HG02588 (cell line): Measurements from ENCODE around the gene AQP9.
"Not testable (repeated sequence)": the region's sequence is repeated elsewhere in the genome, so short reads cannot be mapped to it uniquely, and the experiment has no call there.

Experiments
- ATAC-seq: cut with Tn5 transposase; IDR thresholded peaks from one replicate; pipeline ENCODE4 v1.9.1; 2021; ENCODE audit warnings: mild to moderate bottlenecking, moderate library complexity; ENCODE audit not compliant: unreplicated experiment

The AQP9 gene, protein sequence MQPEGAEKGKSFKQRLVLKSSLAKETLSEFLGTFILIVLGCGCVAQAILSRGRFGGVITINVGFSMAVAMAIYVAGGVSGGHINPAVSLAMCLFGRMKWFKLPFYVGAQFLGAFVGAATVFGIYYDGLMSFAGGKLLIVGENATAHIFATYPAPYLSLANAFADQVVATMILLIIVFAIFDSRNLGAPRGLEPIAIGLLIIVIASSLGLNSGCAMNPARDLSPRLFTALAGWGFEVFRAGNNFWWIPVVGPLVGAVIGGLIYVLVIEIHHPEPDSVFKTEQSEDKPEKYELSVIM

DNA sequence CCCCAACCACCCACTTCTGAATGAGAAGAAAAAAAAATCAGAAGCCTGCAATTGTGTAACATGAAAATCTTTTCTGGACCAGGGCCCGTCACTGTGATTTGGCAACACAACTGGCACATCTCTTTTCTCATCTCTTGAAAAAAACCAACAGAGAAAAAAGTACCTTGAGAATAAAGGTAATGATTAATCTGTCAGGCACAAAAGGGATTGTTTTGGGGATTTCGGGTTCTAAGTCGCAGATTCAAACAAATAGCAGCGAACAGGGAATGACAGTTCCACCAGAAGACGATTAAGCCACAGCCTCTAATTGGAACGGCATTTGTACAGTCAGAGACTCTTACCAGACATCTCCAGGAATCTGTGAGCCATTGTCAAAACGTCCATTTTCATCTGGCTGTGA lies at the start of gene AQP9:
AQP9 (plus strand) TSS at position 276 of the 400 bp plus-strand sequence. CDS start 185 bp downstream, outside the sequence.
- no peak for ATAC-seq

DNA sequence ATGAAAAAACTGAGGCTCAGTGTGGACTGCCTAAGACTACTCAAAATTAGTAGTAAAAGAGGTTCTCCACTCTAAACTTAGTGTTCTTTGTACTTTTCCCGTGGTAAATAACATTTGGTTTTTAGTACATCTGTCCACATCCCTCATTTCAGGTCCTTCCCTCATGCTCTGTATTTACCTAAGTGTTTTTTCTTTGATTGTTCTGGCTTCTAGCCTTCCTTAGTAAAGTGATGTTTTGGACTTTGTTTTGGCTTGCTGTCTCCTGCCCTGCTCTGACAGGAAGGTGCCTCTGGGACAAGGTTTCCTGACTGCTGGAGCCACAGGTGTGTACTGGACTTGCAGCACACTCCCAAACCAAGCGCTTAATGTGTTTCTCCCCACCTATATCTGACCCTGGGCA lies 42.8 kb upstream of the AQP9 start:
- ATAC-seq: no peak

DNA sequence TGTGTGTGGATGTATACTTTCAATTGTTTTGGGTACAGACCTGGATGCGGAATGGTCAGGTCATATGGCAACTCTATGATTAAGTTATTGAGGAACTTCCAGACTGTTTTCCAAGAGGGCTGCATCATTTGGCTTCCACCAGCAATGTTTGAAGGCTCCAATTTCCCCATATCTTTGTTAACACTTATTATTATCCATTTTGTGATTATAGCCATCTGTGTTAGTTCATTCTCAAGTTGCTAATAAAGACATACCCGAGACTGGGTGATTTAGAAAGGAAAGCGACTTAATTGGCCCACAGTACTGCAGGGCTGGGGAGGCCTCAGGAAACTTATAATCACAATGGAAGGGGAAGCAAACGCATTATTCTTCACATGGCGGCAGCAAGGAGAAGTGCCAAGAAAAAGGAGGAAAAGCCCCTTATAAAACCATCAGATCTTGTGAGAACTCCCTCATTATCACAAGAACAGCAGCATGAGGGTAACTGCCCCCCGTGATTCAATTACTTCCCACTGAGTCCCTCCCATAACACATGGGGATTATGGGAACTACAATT lies 41.6 kb upstream of the AQP9 start:
- ATAC-seq: no peak

DNA sequence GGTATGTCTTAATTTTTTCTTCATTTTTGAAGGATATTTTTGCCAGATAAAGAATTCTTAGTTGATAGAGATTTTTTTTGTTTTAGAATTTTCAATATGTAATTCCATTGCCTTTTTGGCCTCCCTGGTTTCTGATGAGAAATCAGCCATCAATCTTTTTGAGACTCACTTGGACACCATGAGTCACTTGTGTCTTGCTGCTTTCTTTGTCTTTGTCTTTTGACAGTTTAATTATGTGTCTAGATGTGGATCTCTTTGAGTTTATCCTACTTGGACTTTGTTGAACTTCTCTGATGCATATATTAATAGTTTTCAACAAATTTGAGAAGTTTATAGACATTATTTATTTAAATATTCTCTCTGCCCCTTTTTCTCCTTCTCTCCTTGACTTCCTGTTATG lies 34.7 kb upstream of the AQP9 start:
- ATAC-seq: no peak

DNA sequence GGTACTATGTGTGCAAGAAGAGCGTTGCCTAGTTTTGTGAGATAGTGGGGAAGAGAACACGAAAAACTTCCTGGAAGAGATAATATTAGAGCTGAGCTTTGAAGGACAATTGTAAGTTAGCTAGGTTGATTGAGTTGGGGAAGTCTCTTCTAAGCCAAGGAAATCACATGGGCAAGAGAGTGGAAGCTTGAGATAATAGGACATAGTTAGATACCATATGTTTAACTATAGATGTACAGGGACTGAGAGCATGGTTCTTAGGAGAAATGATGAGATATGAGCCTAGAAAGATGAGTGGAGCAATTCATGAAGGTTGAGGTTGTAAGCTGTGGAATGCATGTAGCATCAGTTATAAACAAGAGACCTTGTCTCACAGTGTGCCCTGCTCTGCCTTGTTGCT lies 30.1 kb upstream of the AQP9 start:
- no peak for ATAC-seq

DNA sequence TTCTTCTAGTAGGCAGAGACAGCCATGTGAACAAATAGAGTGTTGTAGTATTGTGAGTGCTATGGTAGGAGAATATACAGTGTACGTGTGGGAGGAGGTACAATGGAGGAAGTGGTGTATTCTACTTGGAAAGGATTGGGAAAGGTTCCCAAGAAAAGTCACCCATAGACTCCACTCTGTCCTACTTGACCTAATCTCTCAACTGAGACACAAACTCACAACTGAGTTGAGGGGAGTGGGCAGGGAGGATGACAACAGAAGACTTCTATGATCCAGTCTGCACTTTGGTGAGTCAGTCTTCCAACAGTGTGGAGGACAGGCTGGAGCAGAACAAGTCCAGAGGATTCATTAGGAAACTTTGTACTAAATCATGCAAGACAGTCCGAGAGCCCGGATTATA lies 28.8 kb upstream of the AQP9 start:
- ATAC-seq: no peak

DNA sequence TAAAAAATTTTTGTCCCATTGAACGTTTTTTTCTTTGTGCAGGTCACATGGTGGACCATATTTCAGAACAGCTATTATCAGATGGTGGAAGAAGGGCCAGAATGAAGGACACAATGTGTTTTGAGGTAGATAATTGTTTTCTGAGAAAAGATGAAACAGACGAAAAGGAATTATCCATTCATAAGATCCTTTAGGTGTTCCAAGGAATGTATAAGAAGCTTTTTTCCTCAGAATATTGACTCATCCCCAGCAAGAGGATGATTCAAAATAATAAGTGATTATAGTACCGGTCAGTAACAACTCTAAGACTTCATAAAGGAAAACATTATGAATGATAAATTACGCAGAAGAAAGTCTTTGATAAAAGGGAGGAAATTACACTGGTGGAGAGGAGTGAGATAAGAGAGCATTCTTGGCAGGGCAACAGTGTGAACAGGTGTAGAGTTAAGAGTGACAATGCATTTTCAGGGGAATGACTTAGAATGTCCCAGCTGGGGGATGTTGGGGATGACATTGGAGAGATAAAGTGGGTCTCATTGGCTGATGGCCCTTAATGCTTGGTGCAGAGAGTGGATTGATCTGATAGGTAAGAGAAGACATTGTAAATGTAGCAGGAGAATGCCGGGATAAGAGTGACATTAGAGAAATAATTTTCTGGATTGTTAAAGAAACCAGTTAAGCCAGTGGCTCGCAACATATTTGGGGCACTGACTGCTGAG lies 27.0 kb upstream of the AQP9 start:
- no peak for ATAC-seq

DNA sequence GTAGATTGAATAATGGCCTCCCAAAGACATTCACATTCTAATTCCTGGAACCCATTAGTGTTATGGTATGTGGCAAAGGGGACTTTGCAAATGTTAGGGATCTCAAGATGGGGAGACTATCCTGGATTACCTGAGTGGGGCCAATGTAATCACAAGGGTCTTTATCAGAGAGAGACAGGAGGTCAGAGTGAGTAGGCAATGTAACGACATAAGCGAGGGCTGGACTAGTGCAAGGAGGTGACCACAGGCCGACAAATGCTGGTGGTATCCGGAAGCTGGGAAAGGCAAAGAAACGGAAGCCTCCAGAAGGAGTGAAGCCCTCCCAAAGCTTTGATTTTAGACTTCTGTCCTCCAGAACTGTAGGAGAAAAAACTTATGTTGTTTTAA lies 26.5 kb upstream of the AQP9 start:
- ATAC-seq: no peak

DNA sequence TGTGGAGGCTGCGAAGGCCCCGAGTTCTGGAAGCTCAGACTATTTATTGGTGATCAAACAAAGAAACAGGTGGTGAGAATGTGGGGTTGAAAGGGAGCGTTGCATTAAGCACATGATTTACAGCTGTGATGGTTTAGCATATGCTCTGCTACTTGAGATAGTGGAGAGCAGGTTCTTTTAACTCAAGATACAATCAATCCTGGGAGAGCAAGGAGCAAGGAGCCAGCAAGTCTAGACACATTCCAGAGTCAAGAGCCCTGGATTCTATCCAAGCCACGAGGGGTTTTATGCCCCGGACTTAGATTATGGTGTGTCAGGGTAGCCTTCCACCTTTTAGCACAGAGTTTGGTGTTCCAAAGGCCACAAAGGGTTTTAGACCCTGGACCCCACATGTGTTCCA lies 24.8 kb upstream of the AQP9 start:
- ATAC-seq: not testable (repeated sequence)

DNA sequence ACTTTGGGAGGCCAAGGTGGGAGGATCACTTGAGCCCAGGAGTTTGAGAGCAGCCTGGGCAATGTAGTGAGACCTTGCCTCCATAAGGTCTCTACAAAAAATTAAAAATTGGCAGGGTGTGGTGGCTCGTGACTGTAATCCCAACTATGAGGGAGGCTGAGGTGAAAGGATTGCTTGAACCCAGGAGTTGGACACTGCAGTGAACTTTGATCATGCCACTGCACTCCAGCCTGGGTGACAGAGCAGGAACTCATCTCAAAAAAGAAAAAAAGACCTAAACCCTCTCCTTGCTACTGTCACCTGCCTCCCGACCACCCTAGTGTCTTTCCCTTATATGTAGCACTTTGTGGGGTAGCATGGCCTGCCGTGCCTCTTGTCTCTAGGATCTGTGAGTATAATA lies 23.8 kb upstream of the AQP9 start:
- no peak for ATAC-seq

DNA sequence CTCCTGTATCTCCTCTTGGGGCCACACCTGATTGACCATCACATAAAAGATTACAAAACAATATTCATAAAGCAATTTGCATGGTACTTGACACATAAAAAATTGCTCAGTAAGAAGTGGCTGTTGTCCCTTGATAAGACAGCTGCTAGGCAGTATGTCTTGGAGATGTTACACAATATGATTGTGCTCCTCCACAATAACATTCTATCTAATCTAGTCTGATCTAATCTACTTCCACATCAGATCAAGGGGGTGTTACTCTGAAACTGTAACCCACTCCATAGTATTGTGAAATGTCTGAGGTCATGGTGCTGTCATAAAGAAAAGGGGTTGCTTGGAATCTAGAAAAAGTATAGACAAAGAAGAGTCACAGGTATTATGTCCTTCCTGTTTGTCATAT lies 23.4 kb upstream of the AQP9 start:
- no peak for ATAC-seq

DNA sequence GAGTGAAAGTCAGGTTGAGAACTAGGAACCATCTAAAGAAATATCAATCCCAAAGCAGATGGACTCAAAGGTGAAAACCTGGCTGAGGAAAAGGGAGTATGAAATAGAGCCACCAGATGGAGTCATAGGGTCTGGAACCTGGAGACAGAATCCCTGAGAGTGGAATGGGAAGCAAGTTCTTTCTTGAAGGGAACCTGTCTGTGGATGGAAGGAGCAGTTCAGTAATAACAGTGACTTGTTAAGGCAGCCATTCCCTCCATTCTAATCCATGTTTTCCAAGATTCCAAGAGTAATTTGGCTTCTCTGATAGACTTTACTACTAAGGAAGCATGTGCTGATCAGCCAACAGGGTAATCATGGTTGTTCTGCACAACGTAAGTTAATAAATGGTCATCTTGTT lies 22.5 kb upstream of the AQP9 start:
- no peak for ATAC-seq

DNA sequence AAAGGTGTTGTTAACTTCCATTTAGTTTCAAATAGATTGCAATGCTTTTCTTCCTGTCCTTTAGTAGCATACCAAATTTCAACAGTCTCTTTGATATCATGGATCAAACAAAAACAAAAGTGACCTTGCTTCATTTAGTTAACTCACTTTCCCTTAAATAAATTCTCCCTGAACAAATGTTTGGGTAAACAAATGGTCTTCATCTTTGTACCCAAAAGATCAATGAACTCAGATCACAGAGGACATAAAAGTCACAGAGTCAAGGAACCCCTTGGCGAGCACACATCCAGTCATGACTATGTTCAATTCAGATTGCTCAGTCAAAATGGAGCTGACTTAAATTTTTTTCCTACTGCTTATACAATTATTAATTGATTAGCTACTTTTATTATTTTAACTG lies 20.6 kb upstream of the AQP9 start:
- ATAC-seq: no peak

DNA sequence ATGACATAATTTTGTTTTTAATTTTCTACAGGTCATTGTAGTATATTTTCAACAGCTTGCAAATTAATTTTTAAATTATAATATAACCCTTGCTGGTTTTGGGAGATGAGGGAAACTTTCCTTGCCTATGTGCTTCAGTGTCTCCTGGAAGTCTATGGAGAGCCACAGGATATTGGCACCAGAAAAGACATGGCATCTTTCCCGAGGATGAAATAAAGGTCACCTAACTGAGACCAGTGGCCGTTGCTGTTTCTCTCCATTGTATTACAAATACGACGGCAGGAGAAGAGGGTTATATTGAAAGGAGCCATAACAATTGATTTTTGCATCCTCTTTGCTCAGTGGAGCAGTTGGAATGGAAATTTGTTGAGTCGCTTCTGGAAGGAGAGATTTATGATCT lies 19.9 kb upstream of the AQP9 start:
- no peak for ATAC-seq

DNA sequence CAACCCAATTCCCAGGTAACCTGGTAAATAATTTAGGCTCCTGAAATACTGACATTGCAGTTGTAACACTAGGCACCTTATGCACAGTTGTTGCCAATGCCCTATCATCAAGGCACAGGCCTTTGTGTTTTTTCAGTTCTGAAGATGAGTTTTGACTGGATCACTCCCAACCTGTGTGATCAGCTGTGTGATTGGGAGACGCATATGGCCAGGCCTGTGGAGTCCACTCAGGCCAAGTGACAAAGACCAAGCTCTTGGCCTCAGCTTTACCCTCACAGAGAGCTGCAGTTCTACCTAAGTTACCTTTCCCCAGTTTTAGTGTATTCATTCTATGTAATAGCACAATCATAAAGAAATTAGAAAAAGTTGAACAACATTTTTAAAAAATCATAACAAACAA lies 19.2 kb upstream of the AQP9 start:
- no peak for ATAC-seq

DNA sequence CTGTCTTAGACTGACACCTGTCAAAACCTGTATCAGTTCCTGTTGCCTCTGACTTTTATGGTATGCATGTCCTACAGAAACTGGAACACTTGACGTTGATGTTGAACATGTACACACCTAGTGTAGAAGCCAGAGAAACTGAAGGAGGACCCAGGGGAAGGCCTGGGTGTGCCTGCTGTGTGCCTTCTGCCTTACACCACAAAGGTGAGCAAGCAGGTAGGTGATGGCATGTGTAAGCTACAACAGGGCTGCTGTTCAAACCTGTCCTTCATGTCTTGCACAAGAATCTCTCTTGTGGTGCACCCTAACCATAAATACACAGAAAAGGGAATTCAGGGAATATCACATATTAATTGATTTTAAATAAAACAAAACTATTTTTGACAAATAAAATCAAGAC lies 13.6 kb upstream of the AQP9 start:
- ATAC-seq: no peak

DNA sequence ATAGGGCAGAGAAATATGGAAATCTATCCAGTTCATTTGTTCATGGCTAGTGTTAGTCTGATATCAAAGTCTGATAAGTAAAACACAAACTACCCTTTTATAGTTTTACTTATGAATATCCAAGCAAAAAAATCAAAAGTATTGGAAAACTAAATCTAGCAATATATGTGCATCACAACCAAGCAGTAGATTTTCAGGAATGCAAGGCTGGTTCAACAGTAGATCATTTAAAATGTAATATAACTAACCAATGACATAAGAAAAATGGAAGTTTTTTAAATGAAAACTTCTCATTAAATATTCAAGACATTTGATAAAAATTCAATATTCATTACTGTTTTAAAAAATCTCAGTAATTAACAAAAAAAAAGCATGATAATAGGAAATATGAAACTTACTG lies 12.8 kb upstream of the AQP9 start:
- no peak for ATAC-seq

DNA sequence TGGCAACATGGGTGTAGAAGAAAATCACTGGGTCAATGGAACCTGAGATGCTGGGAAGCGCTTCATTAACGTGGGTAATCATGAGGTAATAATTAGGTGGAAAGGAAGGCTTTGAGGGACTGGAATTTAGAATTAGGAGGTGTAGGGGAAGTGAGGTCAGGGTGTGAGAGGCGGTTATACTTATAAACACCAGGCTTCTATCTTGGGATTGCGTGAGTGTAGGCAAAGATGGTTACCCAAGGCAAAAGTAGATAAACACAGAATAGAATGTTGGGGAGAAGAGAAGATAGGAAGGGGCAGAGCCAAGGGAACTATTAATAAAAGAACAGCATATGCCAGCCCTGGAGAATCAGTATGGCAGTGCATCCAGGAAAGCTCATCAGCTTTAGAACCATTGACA lies 3.3 kb upstream of the AQP9 start:
- no peak for ATAC-seq

DNA sequence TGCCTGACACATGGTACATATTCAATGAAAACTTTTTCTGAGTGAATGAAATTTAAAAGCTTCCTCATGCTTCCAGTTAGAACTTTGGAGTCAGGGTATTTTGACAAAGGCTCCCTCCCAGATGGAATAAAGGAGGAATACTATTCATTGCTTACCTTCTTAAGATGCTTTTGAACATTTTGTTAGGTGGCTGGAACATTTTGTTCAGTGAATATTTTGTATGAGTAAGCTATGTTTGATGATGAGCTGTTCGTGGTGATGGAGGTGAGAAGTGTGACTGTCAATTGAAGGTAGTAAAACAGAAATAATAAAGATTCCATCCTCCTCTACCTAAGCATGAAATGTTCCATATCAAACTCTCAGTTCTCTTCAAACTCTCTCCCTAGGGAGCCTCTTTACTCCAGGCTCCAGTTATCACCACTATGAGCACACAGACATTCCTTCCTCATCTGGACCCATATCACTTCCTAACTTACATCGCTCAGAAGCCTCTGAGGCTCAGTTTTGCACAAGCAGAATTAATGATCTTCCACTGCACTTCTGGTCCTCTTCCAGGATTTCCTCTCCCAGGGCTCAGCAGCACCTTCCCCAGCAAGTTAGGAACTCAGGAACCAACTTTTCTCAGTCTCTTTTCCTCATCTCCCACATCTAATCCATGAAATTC lies 2.5 kb upstream of the AQP9 start:
- no peak for ATAC-seq

DNA sequence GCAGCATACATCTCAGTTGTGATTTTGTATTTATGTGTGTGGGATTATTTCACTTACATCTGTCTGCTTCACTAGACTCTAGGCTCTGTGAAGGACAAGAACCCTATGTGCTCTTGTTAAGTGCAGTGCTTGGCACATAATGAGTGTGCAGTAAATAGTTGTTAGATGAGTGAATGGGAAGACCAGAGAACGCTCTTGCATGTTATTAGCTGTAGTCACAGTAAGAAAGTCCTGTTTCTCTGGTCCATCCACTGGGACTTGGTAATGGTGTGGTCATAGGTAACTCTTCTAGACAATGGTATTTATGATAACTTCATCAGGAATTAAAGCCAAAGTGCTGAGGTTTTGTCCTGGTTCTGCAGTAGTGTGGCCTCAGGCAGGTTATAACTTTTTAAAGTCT lies 1.4 kb upstream of the AQP9 start:
- ATAC-seq: no peak

DNA sequence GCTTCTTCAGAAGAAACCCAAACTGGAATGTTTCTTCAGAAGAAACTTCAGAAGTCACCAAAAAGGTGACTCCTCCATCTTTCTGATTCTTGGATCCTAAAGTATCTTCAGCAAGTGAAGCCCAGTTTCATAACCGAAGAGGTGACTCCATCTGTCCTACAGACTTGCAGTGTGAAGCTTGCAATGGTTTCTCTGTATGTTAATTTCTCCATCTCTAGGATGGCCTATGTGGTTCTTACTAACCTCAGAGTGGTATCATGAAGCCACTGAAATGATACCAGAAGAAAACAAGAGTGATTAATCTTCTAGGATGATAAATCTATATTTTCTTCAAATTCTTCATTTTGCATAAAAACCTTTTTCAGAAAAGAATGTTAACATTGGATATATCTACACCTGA lies 495 bp upstream of the AQP9 start:
- no peak for ATAC-seq
